CD4-positive, alpha-beta T cell treated with Interleukin-10 for 1 hour (primary cell): ENCODE data around the gene NR3C2.

ENCODE experiments used
- DNase-seq: peaks from one replicate; pipeline ENCODE4 v3.0.0-alpha.2; 2020

Gene NR3C2

GRCh38 chr4:148030193-148030873 lies 411.9 kb downstream of the NR3C2 start:
- no peak for DNase-seq

GRCh38 chr4:148029781-148030180 lies 412.4 kb downstream of the NR3C2 start:
- DNase-seq: no peak
